ENCODE results near the gene AHNAK.

The AHNAK gene

GRCh38 chr11:62419943-62420342 lies 126.7 kb downstream of the AHNAK start:
- TF ChIP-seq CTCF (IDR thresholded peaks at IDR 0.05; ENCODE audit: low read depth, low read length), result no peak
- no peak overlapping the region for H3K4me3 ChIP-seq (ENCODE audit: low read depth, low read length)

DNA sequence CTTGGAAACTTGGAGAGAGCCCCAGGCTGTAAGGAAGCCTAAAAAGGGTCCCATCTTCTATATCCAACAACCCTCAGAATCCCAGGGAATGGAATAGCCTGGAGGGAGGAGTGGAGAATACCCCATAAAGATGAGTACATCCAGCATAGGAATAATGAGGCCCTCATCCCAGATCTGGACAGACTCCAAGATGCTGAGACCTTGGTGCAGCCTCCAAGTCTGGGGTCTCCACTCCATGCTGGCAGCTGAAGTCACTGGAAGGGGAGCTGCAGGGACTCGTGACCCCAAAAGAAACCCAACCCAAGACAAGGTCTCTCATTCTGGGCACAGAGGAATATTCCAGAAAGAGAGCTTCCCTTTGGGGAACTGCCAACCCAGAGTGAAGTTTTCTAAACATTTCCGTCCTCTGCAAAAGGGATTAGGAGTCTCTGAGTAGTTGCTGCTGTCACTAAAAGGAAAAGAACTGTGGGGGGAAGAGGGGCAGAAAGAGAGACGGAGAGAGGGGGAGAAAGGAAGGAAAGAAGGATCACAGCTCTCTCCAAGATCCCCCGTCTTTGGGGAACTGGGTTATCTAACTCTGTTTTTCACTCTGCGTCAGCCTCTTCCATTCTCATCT lies 127.2 kb downstream of the AHNAK start:
- H3K4me3 ChIP-seq (ENCODE audit: low read depth, low read length), result no peak overlapping the region
- no peak for TF ChIP-seq CTCF (IDR thresholded peaks at IDR 0.05; ENCODE audit: low read depth, low read length)

- no peak within 1 kb of the TSS for H3K4me3 ChIP-seq (ENCODE audit: low read depth, low read length)
- TF ChIP-seq CTCF (IDR thresholded peaks at IDR 0.05; ENCODE audit: low read depth, low read length), result no peak
Measured at GRCh38 chr11:62418733-62419132, 127.9 kb downstream of the AHNAK start, which contains the start of gene SCGB1A1. Gene SCGB1A1 (plus strand): TSS chr11:62419033. CDS start chr11:62419096, 63 bp downstream.

DNA sequence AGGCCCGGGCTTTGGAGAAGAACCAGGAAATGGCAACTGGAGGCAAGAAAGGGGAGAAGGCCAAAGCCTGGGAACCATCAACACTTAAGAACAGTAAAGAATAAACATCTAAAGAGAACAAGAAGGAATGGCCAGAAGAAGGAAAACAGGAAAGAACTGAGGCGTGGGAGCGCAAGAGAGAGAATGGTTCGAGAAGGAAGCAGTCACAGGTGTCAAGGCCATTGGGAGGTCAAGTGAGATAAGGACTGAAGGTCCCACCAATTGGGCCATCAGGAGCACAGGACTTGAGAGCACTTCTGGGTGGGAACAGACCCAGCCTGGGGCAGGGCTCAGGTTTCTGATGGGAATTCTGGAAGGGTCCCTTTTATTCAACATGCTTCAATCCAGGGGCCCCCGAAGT lies 128.5 kb downstream of the AHNAK start:
- TF ChIP-seq CTCF (IDR thresholded peaks at IDR 0.05; ENCODE audit: low read depth, low read length), result no peak
- H3K4me3 ChIP-seq (ENCODE audit: low read depth, low read length), result no peak overlapping the region

GRCh38 chr11:62416596-62416995 lies 130.0 kb downstream of the AHNAK start:
- no peak overlapping the region for H3K4me3 ChIP-seq (ENCODE audit: low read depth, low read length)
- no peak for TF ChIP-seq CTCF (IDR thresholded peaks at IDR 0.05; ENCODE audit: low read depth, low read length)

GRCh38 chr11:62413060-62413696 lies 133.4 kb downstream of the AHNAK start:
- no peak overlapping the region for H3K4me3 ChIP-seq (ENCODE audit: low read depth, low read length)
- TF ChIP-seq CTCF (IDR thresholded peaks at IDR 0.05; ENCODE audit: low read depth, low read length), result no peak

DNA sequence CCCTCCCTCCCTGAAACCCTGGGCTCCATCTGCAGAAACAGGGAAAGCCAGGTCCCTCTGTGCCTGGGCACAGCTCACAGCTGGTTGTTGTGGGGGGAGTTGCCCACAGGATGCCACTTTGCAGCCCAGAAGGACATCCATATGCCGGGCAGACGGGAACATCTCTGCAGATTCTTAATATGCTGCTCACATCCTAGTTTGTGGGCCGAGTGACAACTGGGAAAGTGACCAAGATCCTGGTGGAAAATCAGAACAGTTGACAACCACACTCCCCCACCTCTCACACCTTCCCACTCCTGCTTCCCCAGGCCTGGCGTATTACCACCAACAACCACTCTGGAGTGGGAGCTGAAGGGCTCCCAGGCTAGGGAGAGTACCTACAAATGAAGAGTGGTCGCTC lies 135.1 kb downstream of the AHNAK start:
- TF ChIP-seq CTCF (IDR thresholded peaks at IDR 0.05; ENCODE audit: low read depth, low read length), result no peak
- no peak overlapping the region for H3K4me3 ChIP-seq (ENCODE audit: low read depth, low read length)
